ENCODE data around the gene RNF152. TPM values are rescaled to one million over a fixed set of nuclear protein-coding genes. Genes with fewer than 3 reads are reported as not detected.
"Not testable (repeated sequence)": the region's sequence is repeated elsewhere in the genome, so short reads cannot be mapped to it uniquely, and the experiment has no call there.

The RNF152 gene
- total and polyA plus RNA-seq, 5 donors from 2014 or later, result 0.39 TPM; not detected in 4

GRCh38 chr18:61797696-61798590 is 94.9 kb downstream of the RNF152 start:
- Histone ChIP-seq H3K4me1 (ENCODE audit: control insufficient read depth, insufficient read depth, low read length, poor library complexity, severe bottlenecking) (no peaks in the 10 kb centered on the region), H3K9me3 (ENCODE audit: control insufficient read depth in 2 of 2, low read length in 2 of 2) (no peaks in the 10 kb centered on the region), H3K27me3 (ENCODE audit: control insufficient read depth, insufficient read depth, low read length) (peaks cover 2% of the 10 kb centered on the region), H3K36me3 (ENCODE audit: control insufficient read depth, insufficient read depth, low read length) (no peaks in the 10 kb centered on the region), H3K27ac (ENCODE audit: insufficient read depth, low read length, poor library complexity, severe bottlenecking) (no peak overlapping the region), H3K4me3 (ENCODE audit: low read depth, low read length) (no peak overlapping the region)
- H3K27me3 Mint-ChIP-seq, result peaks cover 7% of the 10 kb centered on the region
- H3K9me3 Mint-ChIP-seq, result peaks cover 0 to 4% (median 0%) of the 10 kb centered on the region in 7 donors
- H3K4me3 Mint-ChIP-seq, result no peak overlapping the region
- H3K4me1 Mint-ChIP-seq, result no peaks in the 10 kb centered on the region
- no peak for ATAC-seq (ENCODE audit: low read depth in 2 of 2)
- H3K36me3 Mint-ChIP-seq, result no peaks in the 10 kb centered on the region
- no peak overlapping the region for H3K27ac Mint-ChIP-seq
- no peak for DNase-seq

DNA sequence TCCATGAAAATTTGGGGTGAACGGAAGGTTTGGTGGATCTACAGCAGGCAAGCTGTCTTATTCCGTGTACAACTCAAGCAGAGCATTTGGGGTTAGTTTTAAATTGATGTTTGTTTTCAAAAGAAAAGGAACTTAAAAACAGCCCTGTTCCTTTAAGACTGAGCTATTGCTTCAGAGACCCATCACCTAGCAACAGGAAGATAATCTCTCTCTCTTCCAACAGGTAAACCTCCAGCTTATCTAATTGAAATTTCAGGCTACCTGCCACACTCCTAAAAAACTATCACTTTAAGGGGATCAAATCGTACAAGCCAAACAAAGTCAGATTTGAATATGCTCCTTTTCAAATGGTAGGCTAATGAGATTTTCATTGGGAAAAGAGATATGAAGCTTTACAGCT is 101.8 kb downstream of the RNF152 start:
- H3K4me1 ChIP-seq (ENCODE audit: control insufficient read depth, insufficient read depth, low read length, poor library complexity, severe bottlenecking), result no peaks in the 10 kb centered on the region
- H3K9me3 ChIP-seq (ENCODE audit: control insufficient read depth in 2 of 2, low read length in 2 of 2), result no peaks in the 10 kb centered on the region
- DNase-seq (no peak), ATAC-seq (ENCODE audit: low read depth in 2 of 2) (no peak)
- no peaks in the 10 kb centered on the region for H3K4me1 Mint-ChIP-seq
- peaks cover 0 to 14% (median 4%) of the 10 kb centered on the region in 7 donors for H3K9me3 Mint-ChIP-seq
- no peaks in the 10 kb centered on the region for H3K27me3 Mint-ChIP-seq
- no peaks in the 10 kb centered on the region for H3K36me3 ChIP-seq (ENCODE audit: control insufficient read depth, insufficient read depth, low read length)
- no peaks in the 10 kb centered on the region for H3K36me3 Mint-ChIP-seq
- no peaks in the 10 kb centered on the region for H3K27me3 ChIP-seq (ENCODE audit: control insufficient read depth, insufficient read depth, low read length)
- H3K4me3 ChIP-seq (ENCODE audit: low read depth, low read length), result no peak overlapping the region
- H3K27ac Mint-ChIP-seq, result no peak overlapping the region
- no peak overlapping the region for H3K27ac ChIP-seq (ENCODE audit: insufficient read depth, low read length, poor library complexity, severe bottlenecking)
- H3K4me3 Mint-ChIP-seq, result no peak overlapping the region

DNA sequence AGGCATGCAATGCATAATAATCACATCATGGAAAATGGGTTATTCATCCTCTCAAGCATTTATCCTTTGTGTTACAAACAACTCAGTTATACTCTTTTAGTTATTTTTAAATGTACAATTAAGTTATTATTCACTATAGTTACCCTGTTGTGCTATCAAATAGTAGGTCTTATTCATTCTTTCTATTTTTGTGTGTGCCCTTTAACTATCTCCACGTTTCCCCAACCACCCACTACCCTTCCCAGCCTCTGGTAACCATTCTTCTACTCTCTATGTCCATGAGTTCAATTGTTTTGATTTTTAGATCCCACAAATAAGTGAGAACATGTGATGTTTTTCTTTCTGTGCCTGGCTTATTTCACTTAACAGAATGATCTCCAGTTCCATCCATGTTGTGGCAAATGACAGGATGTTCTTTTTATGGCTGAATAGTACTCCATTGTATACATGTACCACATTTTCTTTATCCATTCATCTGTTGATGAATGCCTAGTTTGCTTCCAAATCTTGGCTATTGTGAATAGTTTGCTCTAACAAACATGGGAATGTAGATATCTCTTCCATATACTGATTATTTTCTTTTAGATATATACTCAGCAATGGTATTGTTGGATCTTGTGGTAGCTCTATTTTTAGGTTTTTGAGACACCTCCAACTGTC is 105.7 kb downstream of the RNF152 start:
- H3K27ac Mint-ChIP-seq; H3K4me3 Mint-ChIP-seq; ATAC-seq (ENCODE audit: low read depth in 2 of 2); H3K27me3 Mint-ChIP-seq; H3K27me3 ChIP-seq (ENCODE audit: control insufficient read depth, insufficient read depth, low read length); DNase-seq; H3K4me3 ChIP-seq (ENCODE audit: low read depth, low read length); H3K9me3 ChIP-seq (ENCODE audit: control insufficient read depth in 2 of 2, low read length in 2 of 2); H3K36me3 Mint-ChIP-seq; H3K36me3 ChIP-seq (ENCODE audit: control insufficient read depth, insufficient read depth, low read length); H3K27ac ChIP-seq (ENCODE audit: insufficient read depth, low read length, poor library complexity, severe bottlenecking); H3K4me1 Mint-ChIP-seq; H3K4me1 ChIP-seq (ENCODE audit: control insufficient read depth, insufficient read depth, low read length, poor library complexity, severe bottlenecking): not testable (repeated sequence)
- H3K9me3 Mint-ChIP-seq, result peaks cover 0 to 14% (median 4%) of the 10 kb centered on the region in 7 donors

GRCh38 chr18:61785588-61785987 is 107.2 kb downstream of the RNF152 start:
- Histone ChIP-seq H3K27ac (ENCODE audit: insufficient read depth, low read length, poor library complexity, severe bottlenecking) (no peak overlapping the region), H3K4me1 (ENCODE audit: control insufficient read depth, insufficient read depth, low read length, poor library complexity, severe bottlenecking) (no peaks in the 10 kb centered on the region), H3K27me3 (ENCODE audit: control insufficient read depth, insufficient read depth, low read length) (no peaks in the 10 kb centered on the region), H3K9me3 (ENCODE audit: control insufficient read depth in 2 of 2, low read length in 2 of 2) (no peaks in the 10 kb centered on the region), H3K36me3 (ENCODE audit: control insufficient read depth, insufficient read depth, low read length) (no peaks in the 10 kb centered on the region), H3K4me3 (ENCODE audit: low read depth, low read length) (no peak overlapping the region)
- Mint-ChIP-seq H3K4me3 (no peak overlapping the region), H3K36me3 (no peaks in the 10 kb centered on the region), H3K27ac (no peak overlapping the region), H3K27me3 (peaks cover 5% of the 10 kb centered on the region), H3K9me3 (peaks cover 1 to 14% (median 4%) of the 10 kb centered on the region in 7 donors), H3K4me1 (no peaks in the 10 kb centered on the region)
- no peak for ATAC-seq (ENCODE audit: low read depth in 2 of 2)
- DNase-seq, result no peak

DNA sequence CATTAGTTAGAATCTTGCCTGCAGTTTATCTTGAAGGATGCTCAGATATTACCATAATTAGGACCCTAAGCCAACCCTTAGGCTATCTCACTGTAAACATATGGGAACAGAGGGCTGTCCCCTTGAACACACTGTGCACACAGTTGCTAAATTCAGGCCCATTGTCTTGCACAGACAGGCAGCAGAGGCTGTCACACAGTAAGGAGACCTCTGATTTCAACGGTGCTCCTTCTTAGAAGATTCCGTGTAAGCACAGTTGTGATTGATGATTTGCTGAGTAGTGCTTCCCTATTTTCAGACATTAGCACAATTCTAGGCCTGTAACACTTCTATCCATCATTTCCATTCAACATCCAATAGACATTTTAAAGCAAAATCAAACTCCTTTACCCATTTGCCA is 108.0 kb downstream of the RNF152 start:
- Histone ChIP-seq H3K27me3 (ENCODE audit: control insufficient read depth, insufficient read depth, low read length) (no peaks in the 10 kb centered on the region), H3K9me3 (ENCODE audit: control insufficient read depth in 2 of 2, low read length in 2 of 2) (no peaks in the 10 kb centered on the region), H3K4me1 (ENCODE audit: control insufficient read depth, insufficient read depth, low read length, poor library complexity, severe bottlenecking) (no peaks in the 10 kb centered on the region), H3K36me3 (ENCODE audit: control insufficient read depth, insufficient read depth, low read length) (no peaks in the 10 kb centered on the region), H3K27ac (ENCODE audit: insufficient read depth, low read length, poor library complexity, severe bottlenecking) (no peak overlapping the region), H3K4me3 (ENCODE audit: low read depth, low read length) (no peak overlapping the region)
- Mint-ChIP-seq H3K4me1 (no peaks in the 10 kb centered on the region), H3K36me3 (no peaks in the 10 kb centered on the region), H3K4me3 (no peak overlapping the region), H3K9me3 (peaks cover 1 to 14% (median 4%) of the 10 kb centered on the region in 7 donors), H3K27me3 (peaks cover 5% of the 10 kb centered on the region), H3K27ac (no peak overlapping the region)
- no peak for DNase-seq
- ATAC-seq (ENCODE audit: low read depth in 2 of 2), result no peak

- no peak overlapping the region for H3K27ac Mint-ChIP-seq
- no peak overlapping the region for H3K27ac ChIP-seq (ENCODE audit: insufficient read depth, low read length, poor library complexity, severe bottlenecking)
- H3K4me1 Mint-ChIP-seq, result no peaks in the 10 kb centered on the region
- no peaks in the 10 kb centered on the region for H3K36me3 Mint-ChIP-seq
- no peaks in the 10 kb centered on the region for H3K4me1 ChIP-seq (ENCODE audit: control insufficient read depth, insufficient read depth, low read length, poor library complexity, severe bottlenecking)
- DNase-seq (no peak), ATAC-seq (ENCODE audit: low read depth in 2 of 2) (no peak)
- no peak overlapping the region for H3K4me3 ChIP-seq (ENCODE audit: low read depth, low read length)
- no peaks in the 10 kb centered on the region for H3K27me3 ChIP-seq (ENCODE audit: control insufficient read depth, insufficient read depth, low read length)
- no peaks in the 10 kb centered on the region for H3K9me3 ChIP-seq (ENCODE audit: control insufficient read depth in 2 of 2, low read length in 2 of 2)
- no peaks in the 10 kb centered on the region for H3K36me3 ChIP-seq (ENCODE audit: control insufficient read depth, insufficient read depth, low read length)
- peaks cover 11% of the 10 kb centered on the region for H3K27me3 Mint-ChIP-seq
- no peak overlapping the region for H3K4me3 Mint-ChIP-seq
- H3K9me3 Mint-ChIP-seq, result peaks cover 2 to 13% (median 3%) of the 10 kb centered on the region in 7 donors
Observed at GRCh38 chr18:61782545-61782944, 110.3 kb downstream of the RNF152 start.

- not testable (repeated sequence) for ATAC-seq (ENCODE audit: low read depth in 2 of 2); H3K4me3 Mint-ChIP-seq; H3K27me3 ChIP-seq (ENCODE audit: control insufficient read depth, insufficient read depth, low read length); H3K9me3 ChIP-seq (ENCODE audit: control insufficient read depth in 2 of 2, low read length in 2 of 2); H3K4me1 Mint-ChIP-seq; H3K4me1 ChIP-seq (ENCODE audit: control insufficient read depth, insufficient read depth, low read length, poor library complexity, severe bottlenecking); H3K27ac ChIP-seq (ENCODE audit: insufficient read depth, low read length, poor library complexity, severe bottlenecking); H3K27me3 Mint-ChIP-seq; H3K4me3 ChIP-seq (ENCODE audit: low read depth, low read length); H3K36me3 ChIP-seq (ENCODE audit: control insufficient read depth, insufficient read depth, low read length); DNase-seq; H3K27ac Mint-ChIP-seq; H3K36me3 Mint-ChIP-seq
- peaks cover 0 to 17% (median 8%) of the 10 kb centered on the region in 7 donors for H3K9me3 Mint-ChIP-seq
Observed at GRCh38 chr18:61776201-61776600, 116.6 kb downstream of the RNF152 start.
